Activated CD4-positive, alpha-beta T cell treated with anti-CD3 and anti-CD28 coated beads for 4 hours (primary cell): ENCODE results near the gene FCN2.

Experiments
- DNase-seq, 2 donors: peaks; one replicate each; pipeline ENCODE4 v3.0.0-alpha.2; 2020

Gene FCN2

GRCh38 chr9:134880484-134881312, at the start of gene FCN2:
Gene FCN2 (plus strand): TSS chr9:134880810. CDS start chr9:134880822, 12 bp downstream.
- no peak for DNase-seq

GRCh38 chr9:134830926-134831720, 49.5 kb upstream of the FCN2 start:
- no peak for DNase-seq

- DNase-seq, result no peak
Measured at GRCh38 chr9:134832471-134832870, 48.1 kb upstream of the FCN2 start.

- no peak for DNase-seq
Measured at GRCh38 chr9:134833294-134833880, 47.2 kb upstream of the FCN2 start.

- no peak for DNase-seq
Measured at GRCh38 chr9:134834217-134834956, 46.2 kb upstream of the FCN2 start.

GRCh38 chr9:134834957-134835419, 45.6 kb upstream of the FCN2 start:
- DNase-seq, result no peak

GRCh38 chr9:134835448-134835847, 45.2 kb upstream of the FCN2 start:
- DNase-seq, result no peak

- no peak for DNase-seq
Measured at GRCh38 chr9:134835987-134836386, 44.6 kb upstream of the FCN2 start.

GRCh38 chr9:134836406-134836970, 44.1 kb upstream of the FCN2 start:
- DNase-seq, result no peak

GRCh38 chr9:134837529-134837928, 43.1 kb upstream of the FCN2 start:
- no peak for DNase-seq

- DNase-seq, result no peak
Measured at GRCh38 chr9:134838651-134839454, 41.8 kb upstream of the FCN2 start.

GRCh38 chr9:134839455-134840125, 41.0 kb upstream of the FCN2 start:
- no peak for DNase-seq

- no peak for DNase-seq
Measured at GRCh38 chr9:134840511-134840910, 40.1 kb upstream of the FCN2 start.

GRCh38 chr9:134841180-134841904, 39.3 kb upstream of the FCN2 start:
- DNase-seq, result no peak

GRCh38 chr9:134842321-134842720, 38.3 kb upstream of the FCN2 start:
- no peak for DNase-seq

GRCh38 chr9:134843740-134844139, 36.9 kb upstream of the FCN2 start:
- DNase-seq, result no peak

- DNase-seq, result no peak
Measured at GRCh38 chr9:134844821-134845220, 35.8 kb upstream of the FCN2 start.

GRCh38 chr9:134846187-134846586, 34.4 kb upstream of the FCN2 start:
- no peak for DNase-seq

- no peak for DNase-seq
Measured at GRCh38 chr9:134846699-134847098, 33.9 kb upstream of the FCN2 start.

GRCh38 chr9:134847138-134847537, 33.5 kb upstream of the FCN2 start:
- DNase-seq, result no peak
